Activated CD8-positive, alpha-beta T cell treated with anti-CD3 and anti-CD28 coated beads for 36 hours (primary cell): Measurements from ENCODE around the gene UGP2. TPM values are rescaled to one million over a fixed set of nuclear protein-coding genes. Genes with fewer than 3 reads are reported as not detected.

Source experiments
- ATAC-seq: fragments of 200-7000 bp; cut with Tn5 transposase; one replicate; pipeline ENCODE4 v1.10.0; 2021; ENCODE audit warnings: mild to moderate bottlenecking, moderate library complexity
- CTCF ChIA-PET: fragments of 350-600 bp; sonication (Branson Sonifier 250); formaldehyde crosslinking; loops from one replicate; lab custom pipeline; 2021; ENCODE audit warnings: antibody characterized with exemption; lab: Charles Lee
- POLR2A ChIA-PET: fragments of 350-600 bp; sonication (Branson Sonifier 250); formaldehyde crosslinking; loops from one replicate; lab custom pipeline; 2021; ENCODE audit warnings: antibody characterized with exemption; lab: Charles Lee
- DNase-seq: peaks from one replicate; pipeline ENCODE4 v3.0.0-alpha.2; 2020
- H3K27ac Mint-ChIP-seq: one replicate; pipeline ENCODE4 v1.8.0; 2021; ENCODE audit warnings: mild to moderate bottlenecking, mixed read lengths
- H3K27me3 Mint-ChIP-seq: one replicate; pipeline ENCODE4 v1.8.0; 2021; ENCODE audit warnings: mixed read lengths
- H3K36me3 Mint-ChIP-seq: one replicate; pipeline ENCODE4 v1.8.0; 2021; ENCODE audit warnings: low read depth, mixed read lengths
- H3K4me1 Mint-ChIP-seq: one replicate; pipeline ENCODE4 v1.8.0; 2021; ENCODE audit warnings: low read depth, mixed read lengths
- H3K4me3 Mint-ChIP-seq: one replicate; pipeline ENCODE4 v1.8.0; 2021; ENCODE audit warnings: mild to moderate bottlenecking, moderate library complexity, mixed read lengths
- H3K9me3 Mint-ChIP-seq: one replicate; pipeline ENCODE4 v1.8.0; 2021; ENCODE audit warnings: mixed read lengths
- intact Hi-C: fragments of 100-400 bp; cut with micrococcal nuclease; formaldehyde crosslinking; loops from one replicate; pipeline ENCODE4 v1.10.0; 2022
- total RNA-seq, 2 experiments: library from RNA; stranded (reverse); gene quantifications; one replicate each; pipeline ENCODE4 v1.2.3, GENCODE V29; 2021
- TF ChIP-seq, protein P1 (sequence below): fragments of 200-600 bp; IDR thresholded peaks from one replicate; pipeline ENCODE4 v1.8.0; 2022; ENCODE audit warnings: antibody characterized with exemption, mild to moderate bottlenecking

Gene UGP2
- total RNA-seq, 2 experiments from 2014 or later: 81.4 to 83.7 TPM

DNA sequence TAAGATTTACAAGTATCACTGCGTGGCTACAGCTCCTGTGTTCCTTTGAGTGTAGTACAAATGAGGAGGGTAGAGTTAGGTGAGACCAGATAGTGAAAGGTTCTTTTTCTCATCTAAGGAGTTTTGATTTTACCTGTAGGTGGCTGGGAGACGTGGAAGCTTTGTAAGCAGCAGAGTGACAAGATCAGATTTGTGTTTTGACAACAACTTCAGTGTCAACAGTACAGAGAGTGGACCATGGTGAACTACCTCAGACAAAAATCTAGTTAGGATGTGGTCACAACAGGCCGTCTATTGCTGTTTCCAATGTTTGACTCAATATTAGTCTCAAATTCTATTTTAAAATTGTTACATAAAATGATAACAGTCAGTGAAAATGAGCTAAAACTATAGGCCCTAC, 20.3 kb upstream of the UGP2 start:
- no peak for ATAC-seq
- TF ChIP-seq, protein P1, sequence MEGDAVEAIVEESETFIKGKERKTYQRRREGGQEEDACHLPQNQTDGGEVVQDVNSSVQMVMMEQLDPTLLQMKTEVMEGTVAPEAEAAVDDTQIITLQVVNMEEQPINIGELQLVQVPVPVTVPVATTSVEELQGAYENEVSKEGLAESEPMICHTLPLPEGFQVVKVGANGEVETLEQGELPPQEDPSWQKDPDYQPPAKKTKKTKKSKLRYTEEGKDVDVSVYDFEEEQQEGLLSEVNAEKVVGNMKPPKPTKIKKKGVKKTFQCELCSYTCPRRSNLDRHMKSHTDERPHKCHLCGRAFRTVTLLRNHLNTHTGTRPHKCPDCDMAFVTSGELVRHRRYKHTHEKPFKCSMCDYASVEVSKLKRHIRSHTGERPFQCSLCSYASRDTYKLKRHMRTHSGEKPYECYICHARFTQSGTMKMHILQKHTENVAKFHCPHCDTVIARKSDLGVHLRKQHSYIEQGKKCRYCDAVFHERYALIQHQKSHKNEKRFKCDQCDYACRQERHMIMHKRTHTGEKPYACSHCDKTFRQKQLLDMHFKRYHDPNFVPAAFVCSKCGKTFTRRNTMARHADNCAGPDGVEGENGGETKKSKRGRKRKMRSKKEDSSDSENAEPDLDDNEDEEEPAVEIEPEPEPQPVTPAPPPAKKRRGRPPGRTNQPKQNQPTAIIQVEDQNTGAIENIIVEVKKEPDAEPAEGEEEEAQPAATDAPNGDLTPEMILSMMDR: no peak
- Mint-ChIP-seq H3K4me1 (no peaks in the 10 kb centered on the region), H3K9me3 (no peaks in the 10 kb centered on the region), H3K4me3 (no peak overlapping the region), H3K36me3 (no peaks in the 10 kb centered on the region), H3K27ac (no peak overlapping the region), H3K27me3 (peaks cover 12% of the 10 kb centered on the region)
- ChIA-PET CTCF (interaction anchor here (1.5 kb wide), 1 partner anchor 39 kb away, joined by 4 read pairs; no protein-coding TSS in a partner anchor), POLR2A (interaction anchor here (0.6 kb wide), 1 partner anchor 20 kb away, joined by 3 read pairs; the partner anchor contains the start of gene UGP2)
- intact Hi-C loops: no loop called here
- no peak for DNase-seq

GRCh38 chr2:63822478-63822877, 19.2 kb upstream of the UGP2 start:
- ATAC-seq (no peak), DNase-seq (no peak)
- Mint-ChIP-seq H3K4me3 (no peak overlapping the region), H3K27ac (no peak overlapping the region), H3K27me3 (peaks cover 12% of the 10 kb centered on the region), H3K4me1 (no peaks in the 10 kb centered on the region), H3K9me3 (no peaks in the 10 kb centered on the region), H3K36me3 (no peaks in the 10 kb centered on the region)
- ChIA-PET POLR2A (no interaction called here), CTCF (interaction anchor here (1.5 kb wide), 1 partner anchor 38 kb away, joined by 4 read pairs; no protein-coding TSS in a partner anchor)
- TF ChIP-seq, protein P1: no peak
- intact Hi-C loops: no loop called here

- POLR2A ChIA-PET: interaction anchor here (1.3 kb wide), 1 partner anchor 13 kb away, joined by 4 read pairs; no protein-coding TSS in a partner anchor
- peaks cover 17% of the 10 kb centered on the region for H3K27me3 Mint-ChIP-seq
- ATAC-seq (no peak), DNase-seq (no peak)
- intact Hi-C loops: no loop called here
- TF ChIP-seq, protein P1: no peak
- no peak overlapping the region for H3K27ac Mint-ChIP-seq
- H3K36me3 Mint-ChIP-seq: no peaks in the 10 kb centered on the region
- no peak overlapping the region for H3K4me3 Mint-ChIP-seq
- H3K9me3 Mint-ChIP-seq: no peaks in the 10 kb centered on the region
- H3K4me1 Mint-ChIP-seq: no peaks in the 10 kb centered on the region
- CTCF ChIA-PET: interaction anchor here (1.4 kb wide), 1 partner anchor 13 kb away, joined by 5 read pairs; the partner anchor contains the start of gene UGP2
Measured at GRCh38 chr2:63827749-63828148, 13.9 kb upstream of the UGP2 start.

DNA sequence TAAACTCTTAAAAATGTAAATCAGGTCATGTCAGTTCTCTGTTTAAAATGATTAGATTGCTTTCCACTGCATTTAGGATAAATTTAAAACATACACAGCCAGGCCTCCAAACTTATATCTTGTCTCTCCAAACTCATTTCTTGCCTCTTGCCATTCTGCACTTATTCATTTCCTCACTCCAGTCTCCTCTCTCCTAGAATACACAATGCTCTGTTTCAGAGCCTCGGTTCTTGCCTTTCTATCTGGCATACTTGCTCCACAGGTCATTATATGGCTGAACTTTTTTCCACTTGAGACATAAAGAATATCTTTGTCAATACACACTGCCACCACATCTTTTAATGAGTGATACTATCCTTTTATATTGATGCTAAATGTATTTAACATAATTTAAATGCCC, 10.5 kb upstream of the UGP2 start:
- Mint-ChIP-seq H3K27ac (no peak overlapping the region), H3K27me3 (peaks cover 9% of the 10 kb centered on the region), H3K9me3 (no peaks in the 10 kb centered on the region), H3K4me3 (no peak overlapping the region), H3K4me1 (no peaks in the 10 kb centered on the region), H3K36me3 (no peaks in the 10 kb centered on the region)
- CTCF ChIA-PET: no interaction called here
- POLR2A ChIA-PET: no interaction called here
- DNase-seq: no peak
- no peak for ATAC-seq
- intact Hi-C loops: no loop called here
- TF ChIP-seq, protein P1: no peak

GRCh38 chr2:63834401-63834800, 7.3 kb upstream of the UGP2 start:
- Mint-ChIP-seq H3K4me3 (no peak overlapping the region), H3K27ac (no peak overlapping the region), H3K27me3 (peaks cover 9% of the 10 kb centered on the region), H3K36me3 (no peaks in the 10 kb centered on the region), H3K9me3 (no peaks in the 10 kb centered on the region), H3K4me1 (peaks cover 3% of the 10 kb centered on the region)
- ChIA-PET CTCF (interaction anchor here (1.4 kb wide), 1 partner anchor 32 kb away, joined by 3 read pairs; no protein-coding TSS in a partner anchor), POLR2A (no interaction called here)
- ATAC-seq: no peak
- TF ChIP-seq, protein P1: no peak
- no peak for DNase-seq
- intact Hi-C loops: no loop called here
